Putamen (tissue), 1 donor: ENCODE data around the gene PFN4.
"Not testable (repeated sequence)": the region's sequence is repeated elsewhere in the genome, so short reads cannot be mapped to it uniquely, and the experiment has no call there.

Experiments used
- DNase-seq: peaks from one replicate; pipeline ENCODE4 v3.0.0-alpha.2; 2016; ENCODE audit warnings: low spot score

Gene PFN4, protein sequence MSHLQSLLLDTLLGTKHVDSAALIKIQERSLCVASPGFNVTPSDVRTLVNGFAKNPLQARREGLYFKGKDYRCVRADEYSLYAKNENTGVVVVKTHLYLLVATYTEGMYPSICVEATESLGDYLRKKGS

DNA sequence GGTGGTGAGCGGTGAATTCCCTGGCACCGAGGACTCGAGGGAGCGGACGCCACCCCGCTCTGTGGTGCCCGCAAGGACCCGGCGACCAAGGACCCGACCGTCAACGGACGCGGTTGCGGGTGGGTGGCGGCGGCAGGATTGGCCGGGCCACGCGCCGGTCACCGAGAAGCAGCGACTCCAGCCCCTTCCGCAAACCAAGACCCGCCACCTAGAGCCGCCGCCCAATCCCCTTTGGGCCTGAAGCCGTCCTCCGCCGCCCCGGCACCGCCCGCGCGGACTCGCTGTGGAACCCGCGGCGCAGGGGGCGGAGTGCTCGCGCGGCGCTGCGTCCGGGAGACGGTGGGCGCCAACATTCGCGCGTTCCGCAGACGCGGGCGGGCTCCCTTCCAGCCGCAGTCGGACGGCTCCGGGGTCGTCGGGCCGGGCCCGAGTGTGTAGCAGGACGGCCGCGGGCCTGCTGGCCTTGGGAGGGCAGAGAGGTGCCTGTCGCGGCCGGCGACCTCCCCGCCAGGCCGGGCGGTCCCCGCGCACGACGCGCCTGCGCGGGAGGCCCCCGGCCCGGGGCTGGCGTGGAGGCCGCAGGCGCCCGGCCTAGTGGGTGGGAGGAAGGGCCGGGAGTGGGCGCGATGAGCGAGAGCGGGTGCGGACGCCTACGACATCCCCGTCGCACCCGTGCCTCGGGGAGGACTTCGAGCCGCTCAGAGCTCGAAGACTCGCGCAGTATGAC is at the start of gene PFN4, which contains the start of gene FAM228B:
PFN4 (minus strand) TSS at position 140 of the 727 bp plus-strand sequence. CDS start 799 bp downstream, outside the sequence.
FAM228B (plus strand) TSS at position 275 of the 727 bp plus-strand sequence. CDS start 893 bp downstream, outside the sequence.
- peak; percentile 84 for DNase-seq

DNA sequence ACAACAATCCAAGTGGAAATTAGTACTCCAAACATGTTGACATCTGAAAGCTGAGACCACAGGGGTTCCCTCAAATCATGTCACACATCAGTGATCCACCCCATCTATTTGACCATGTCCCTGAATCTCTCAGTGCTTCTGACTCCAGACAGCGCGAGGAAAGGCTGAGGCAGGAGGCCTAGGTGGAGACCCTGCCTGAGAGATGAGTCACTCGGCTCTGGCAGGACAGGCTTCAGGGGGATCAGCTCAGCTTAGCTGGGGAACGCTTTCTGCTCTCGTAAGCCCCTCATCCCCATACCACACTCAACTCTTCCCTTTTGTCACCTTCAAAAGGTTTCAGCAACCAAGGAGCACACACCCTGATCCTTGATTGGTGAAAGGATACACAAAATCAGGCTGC is 45.9 kb upstream of the PFN4 start:
- no peak for DNase-seq

DNA sequence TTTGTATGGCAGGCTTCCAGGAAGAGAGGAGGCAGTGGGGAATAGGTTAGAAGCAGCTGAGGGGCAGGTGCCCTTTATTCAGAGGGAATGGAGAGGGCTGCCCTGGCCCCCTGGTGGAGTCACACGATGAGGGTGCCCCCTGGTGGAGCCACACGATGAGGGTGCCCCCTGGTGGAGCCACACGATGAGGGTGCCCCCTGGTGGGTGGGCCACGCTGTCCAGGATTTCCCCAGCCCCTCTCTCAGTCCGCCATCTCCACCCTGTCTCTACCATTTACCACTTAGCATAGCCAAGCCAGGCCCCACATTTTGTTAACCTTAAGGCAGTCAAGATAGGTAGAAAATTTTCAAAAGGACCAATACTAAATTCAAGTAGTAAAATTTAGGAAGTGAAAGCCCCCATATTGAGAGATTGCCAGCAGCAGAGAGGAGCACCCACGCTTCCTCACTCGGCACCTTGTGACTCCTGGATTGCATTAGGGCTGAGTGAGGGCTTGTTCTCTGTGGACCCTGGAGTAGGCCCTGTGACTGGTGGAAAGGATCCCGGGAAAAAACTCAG is 41.4 kb upstream of the PFN4 start:
- no peak for DNase-seq

DNA sequence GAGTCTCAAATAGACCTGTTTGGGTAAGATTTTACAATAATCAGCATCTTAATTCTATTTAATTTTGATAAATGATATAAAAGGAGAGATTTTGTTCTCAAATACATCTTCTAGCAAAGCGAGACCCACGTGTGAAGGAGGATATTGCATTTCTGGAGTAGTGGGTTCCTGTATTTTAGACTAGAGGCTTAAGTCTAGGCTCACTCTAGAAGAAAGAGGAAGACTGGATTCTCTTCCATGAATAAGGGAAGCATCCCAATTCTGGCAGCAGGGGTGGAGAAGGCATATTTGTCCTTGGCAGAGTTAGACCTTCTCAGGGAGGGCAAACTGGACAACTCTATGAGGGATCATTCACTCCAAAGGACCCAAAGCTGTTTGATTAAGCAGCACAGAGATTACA is 40.5 kb upstream of the PFN4 start:
- DNase-seq, result no peak

DNA sequence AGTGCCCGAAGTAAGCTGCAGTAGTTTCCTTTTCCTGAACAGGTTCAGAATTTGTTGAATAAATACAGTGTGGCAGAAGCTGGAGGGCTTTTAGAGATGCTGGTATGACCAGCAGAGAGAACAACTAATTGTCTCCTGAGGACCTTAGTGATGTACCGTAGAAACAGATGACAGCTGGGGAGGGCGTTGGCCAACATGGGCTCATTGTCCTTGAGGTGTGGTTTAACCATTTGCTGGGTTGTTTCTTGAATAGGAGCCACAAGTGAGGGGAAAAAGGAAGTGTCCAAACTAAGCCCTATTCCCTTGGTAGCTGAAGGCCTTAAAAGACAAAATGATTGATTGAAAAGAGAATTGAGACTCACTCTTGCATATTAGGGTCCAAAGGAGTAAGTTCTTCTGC is 40.1 kb upstream of the PFN4 start:
- no peak for DNase-seq

DNA sequence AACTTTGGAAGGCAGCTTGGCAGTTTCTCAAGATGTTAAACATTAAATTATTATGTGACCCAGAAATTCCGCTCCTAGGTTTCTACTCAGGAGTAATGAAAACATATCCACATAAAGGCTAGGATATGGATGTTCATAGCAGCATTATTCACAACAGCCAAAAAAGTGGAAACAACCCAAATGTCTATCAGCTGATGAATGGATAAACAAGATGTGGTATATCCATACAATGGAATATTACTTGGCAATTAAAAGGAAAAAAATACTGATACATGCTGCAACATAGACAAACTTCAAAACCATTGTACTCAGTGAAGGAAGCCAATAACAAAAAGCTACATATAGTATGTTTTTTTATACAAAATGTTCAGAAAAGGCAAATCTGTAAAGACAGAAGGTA is 39.4 kb upstream of the PFN4 start:
- DNase-seq, result no peak

DNA sequence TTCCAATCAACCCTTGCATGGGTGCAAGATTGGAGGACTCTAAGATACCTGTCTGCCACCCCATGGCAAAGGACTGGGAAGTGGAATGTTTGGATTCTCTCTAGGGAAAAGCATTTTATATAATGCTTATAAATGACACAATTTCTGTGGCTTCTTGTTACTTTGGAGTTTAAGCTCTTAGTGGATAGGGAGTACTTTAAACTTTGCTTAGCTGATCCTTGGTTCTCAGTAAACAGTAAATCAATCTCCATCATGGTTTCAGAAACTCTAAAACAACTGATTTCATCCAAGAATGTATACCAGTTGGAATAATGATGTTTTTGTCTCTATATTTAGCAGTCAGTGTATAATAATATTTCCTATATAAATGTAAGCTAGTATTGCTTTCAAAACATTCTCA is 37.6 kb upstream of the PFN4 start:
- DNase-seq, result no peak

DNA sequence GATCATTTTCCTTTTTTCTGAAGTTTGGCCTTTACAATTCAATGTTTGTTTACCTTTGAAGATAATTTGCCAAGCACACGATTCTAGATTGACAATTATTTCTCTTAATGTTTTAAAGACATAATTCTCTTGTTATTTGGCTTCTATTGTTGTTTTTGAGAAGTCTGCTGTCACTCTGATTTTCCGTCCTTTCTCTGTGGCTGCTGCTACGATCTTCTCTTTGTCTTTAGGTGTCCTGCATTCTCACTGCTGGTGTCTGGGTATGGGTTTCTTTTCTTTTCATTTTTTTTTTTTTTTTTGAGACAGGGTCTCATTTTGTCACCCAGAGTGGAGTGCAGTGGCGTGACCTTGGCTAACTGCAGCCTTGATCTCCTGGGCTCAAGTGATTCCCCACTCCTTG is 36.6 kb upstream of the PFN4 start:
- no peak for DNase-seq

DNA sequence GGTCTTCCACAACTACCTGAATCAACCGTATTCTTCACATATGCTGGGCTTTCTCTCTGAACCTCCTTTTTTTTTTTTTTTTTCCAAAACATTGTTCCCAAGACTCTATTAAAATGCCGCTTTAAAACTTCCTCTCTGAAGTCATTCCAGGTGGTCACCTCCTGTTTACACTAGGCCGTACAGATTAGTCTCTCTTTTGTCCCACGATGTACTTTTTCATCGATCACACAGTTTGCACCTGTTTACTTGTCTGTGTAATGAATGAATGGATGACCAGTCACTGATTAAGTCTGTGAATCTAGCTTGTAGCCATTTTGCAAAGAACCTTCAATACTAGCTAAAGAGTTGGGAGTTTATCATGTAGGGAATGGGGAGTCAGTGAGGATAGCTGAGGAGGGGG is 35.0 kb upstream of the PFN4 start:
- DNase-seq, result no peak

DNA sequence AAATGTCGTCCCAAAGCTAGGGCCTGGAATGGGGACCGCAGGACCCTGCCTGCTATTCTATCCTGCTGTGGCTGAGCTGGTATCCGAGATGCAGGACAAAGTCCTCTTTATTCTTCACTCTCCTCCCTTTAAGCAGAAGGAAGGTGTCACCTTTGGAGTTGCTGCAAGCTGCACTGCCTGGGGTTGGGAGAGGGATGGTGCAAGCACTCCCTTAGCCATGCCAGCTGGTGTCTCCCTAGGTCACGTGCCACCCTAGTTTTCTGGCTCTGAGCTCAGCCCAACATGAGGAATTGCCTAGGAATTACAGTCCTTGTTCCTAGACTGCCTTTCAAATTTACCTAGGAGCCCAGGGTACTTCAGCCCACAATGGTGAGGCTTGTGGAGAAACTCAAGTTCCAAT is 30.3 kb upstream of the PFN4 start:
- DNase-seq, result no peak

DNA sequence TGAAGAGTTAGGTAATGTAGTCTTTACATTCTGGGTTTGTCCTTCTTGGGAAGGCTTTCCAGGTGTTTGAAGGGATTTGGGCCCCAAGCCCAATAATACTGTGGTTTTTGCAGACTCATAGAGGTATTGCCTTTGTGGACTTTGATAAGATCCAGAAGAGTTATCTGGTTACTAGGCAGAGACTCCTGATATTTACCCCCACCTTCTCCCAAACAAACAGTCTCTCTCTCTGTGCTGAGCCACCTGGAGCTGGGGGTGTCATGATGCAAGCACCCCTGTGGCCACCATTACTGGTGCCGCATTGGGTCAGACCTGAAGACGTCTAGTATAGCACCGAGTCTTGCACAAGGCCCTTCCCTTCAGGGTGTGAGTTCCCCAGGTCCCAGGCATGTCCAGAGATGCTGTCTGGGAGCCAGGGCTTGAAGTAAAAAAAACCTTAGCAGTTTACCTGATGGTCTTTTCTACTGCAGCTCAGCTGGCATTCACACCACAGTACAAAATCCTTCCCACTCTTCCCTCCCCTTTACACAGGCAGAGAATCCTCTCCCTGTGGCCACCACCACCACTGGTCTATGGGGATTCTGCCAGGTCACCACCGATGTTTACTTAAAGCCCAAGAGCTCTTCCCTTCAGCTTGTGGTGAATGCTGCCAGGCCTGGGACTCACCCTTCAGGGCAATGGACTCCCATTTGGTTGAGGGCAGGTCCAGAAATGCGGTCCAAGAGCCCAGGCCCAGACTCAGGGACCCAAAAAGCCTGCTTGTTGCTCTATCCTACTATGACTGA is 29.5 kb upstream of the PFN4 start:
- no peak for DNase-seq

DNA sequence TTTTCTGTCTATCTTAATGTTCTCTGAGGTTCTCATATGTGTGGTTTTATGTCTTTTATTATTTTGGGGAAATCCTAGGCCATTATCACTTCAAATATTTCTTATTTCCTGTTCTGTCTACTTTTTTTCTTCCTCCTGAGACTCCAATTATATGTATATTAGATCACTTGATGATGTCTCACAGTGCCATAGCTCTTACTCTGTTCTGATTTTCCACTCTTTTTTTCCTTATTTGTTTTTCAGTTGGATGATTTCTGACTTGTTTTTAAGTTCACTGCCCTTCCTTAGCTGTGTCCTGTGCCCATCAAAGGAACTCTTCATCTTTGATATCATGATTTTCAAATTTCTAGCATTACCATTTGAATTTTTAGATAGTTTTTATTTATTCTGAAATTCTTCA is 24.2 kb upstream of the PFN4 start:
- no peak for DNase-seq

DNA sequence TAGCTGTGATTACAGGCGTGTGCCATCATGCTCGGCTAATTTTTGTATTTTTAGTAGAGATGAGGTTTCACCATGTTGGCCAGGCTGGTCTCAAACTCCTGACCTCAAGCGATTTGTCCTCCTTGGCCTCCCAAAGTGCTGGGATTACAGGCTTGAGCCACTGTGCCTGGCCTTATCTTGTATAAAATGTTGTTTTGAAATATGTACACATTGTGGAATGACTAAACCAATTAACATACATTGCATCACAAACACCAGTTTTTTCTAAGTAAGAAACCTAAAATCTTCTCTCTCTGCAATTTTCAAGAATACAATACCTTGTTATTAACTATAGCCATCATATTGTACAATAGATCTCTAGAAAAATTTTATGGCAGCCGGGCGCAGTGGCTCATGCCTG is 17.2 kb upstream of the PFN4 start:
- not testable (repeated sequence) for DNase-seq

DNA sequence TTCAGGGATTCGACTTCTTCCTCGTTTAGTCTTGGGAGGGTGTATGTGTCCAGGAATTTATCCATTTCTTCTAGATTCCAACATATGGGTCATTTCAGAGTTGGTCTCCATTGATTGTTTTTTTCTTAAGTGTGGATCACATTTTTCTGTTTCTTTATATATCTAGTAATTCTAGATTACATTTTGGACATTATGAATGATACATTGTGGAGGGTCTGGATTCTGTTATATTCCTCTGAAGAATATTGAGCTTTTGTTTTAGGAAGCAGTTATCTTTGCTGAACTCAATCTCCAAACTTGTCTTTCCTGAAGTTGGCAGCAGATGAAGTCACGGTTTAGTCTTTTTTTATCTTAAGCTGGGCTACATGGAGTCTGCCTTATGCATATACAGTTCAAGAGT is 9.4 kb upstream of the PFN4 start:
- DNase-seq, result no peak

DNA sequence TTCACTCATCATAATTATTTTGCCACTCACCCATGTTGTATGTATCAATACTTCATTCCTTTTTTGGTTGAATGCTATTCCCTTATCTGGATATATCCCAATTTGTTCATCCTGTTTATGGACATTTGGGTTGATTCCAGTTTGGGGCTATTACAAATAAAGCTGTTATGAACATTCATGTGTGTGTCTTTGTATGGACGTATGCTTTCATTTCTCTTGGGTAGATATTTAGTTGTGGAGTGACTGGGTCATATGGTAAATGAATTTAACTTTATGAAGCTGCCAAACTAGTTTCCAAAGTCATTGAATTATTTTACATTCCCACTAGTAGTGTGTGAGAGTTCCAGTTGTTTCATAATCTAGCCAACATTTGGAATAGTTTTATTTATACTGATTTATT is 2.8 kb upstream of the PFN4 start:
- no peak for DNase-seq

DNA sequence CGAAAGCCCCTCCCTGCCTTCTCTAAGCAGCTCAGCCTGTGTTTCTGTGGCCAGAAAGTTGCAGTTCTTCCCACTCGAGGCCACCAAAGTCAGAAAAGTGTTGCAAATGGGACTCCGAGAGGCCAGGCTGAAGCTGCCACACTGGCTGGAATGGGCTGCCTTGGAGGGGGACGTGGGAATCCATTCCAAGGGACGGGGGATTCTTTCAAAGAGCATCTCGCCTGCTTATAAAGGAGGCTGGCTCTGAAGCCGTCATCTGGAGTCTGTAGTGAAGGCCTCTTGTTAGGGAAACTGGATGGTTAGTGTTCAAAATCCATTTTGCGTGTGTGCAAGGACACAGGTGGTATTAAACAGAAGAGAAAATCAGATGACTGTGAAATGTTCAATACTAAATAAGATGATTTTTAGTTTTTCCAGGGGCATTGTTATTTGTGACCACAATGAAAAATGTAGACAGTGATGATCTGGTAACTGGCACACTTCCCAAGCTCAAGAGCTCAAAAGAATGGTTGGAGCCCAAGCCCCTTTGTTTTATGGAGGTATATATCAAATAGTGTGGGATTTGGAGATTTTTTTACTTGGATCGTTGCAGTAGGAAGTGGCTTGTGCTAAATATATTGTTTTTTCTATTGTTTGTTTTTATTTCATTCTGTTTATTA is 917 bp upstream of the PFN4 start:
- no peak for DNase-seq

DNA sequence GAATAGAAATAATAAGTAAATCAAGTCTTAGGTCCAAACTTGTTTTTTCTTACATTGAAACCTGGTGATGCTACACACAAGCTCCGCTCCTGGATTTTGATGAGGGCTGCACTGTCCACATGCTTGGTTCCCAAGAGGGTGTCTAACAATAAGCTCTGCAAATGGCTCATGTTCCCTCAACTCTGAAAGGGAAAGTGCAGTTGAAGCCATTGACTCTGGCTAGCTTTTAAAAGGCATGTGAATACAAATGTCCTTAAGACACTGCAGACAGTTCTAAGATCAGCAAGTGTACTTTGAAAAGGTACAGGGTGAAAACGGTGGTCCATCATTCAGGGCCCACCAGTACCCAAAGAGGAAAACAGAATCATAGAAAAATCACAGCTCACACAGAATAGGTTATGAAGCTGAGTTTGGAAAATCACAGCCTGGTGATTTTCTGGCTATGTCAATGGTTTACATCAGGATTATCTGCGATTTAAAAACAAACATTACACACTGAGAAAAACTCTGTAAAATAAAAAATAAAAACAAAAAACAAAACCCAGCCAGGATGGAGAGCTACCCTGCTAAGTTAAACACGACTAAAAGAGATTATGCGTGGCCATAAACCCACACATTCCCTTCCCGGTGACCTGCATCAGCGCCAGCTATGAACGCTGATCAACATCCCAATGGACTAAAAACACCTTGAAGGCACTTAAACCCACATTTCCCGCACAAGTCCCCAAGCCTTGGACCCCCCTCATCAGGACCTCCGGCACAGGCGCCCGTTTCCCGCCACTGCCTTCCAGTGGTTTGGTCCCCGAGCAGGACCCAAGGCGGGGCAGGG is 554 bp downstream of the PFN4 start:
- no peak for DNase-seq

DNA sequence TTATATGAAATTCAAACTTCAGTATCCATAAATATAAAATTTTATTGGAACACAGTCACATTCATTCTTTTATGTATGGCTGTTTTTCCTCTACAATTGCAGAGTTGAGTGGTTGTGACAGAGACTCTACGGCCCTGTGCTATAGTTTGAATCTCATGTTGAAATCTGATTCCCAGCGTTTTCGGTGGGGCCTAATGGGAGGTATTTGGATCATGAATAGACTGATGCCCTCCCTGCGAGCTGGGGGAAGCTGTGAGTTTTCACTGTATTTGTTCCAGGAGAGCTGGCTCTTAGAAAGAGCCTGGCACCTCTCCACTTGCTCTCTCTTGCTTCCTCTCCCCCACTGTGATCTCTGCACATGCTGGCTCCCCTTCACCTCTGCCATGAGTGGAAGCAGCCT is 1.7 kb downstream of the PFN4 start:
- DNase-seq, result no peak

DNA sequence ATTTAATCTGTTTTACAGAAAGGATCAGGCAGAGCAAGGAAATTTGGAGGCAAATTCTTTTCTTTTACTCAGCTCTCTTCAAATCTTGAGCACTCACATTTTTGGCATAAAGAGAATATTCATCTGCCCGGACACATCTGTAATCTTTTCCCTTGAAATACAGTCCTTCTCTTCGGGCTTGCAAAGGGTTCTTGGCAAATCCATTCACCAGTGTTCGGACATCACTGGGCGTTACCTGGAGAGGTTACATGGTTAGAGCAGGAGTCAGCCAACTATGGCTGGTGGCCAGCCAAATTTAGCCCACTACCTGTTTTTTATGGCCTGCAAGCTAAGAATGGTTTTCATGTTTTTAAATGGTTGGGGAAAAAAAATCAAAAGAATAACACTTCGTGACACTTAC is 2.1 kb downstream of the PFN4 start:
- no peak for DNase-seq

DNA sequence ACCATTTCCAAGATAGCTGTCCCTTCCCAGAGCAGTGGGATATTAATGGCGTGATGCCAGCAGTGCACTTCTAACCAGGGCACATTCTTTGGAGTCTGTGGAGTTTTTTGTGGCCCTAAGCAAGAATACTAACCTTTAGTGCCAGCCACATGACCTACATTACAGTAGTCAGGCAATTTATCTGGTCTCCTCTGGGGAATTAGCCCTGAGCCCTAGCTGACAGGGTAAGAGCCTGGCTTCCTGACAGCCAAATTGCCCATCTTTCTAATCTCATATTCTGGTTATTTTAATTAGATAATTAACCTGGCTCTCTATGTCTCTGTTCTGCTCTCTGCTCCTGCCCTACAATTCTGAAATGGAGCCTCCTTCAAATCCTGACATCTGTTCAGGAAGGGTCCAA is 5.2 kb downstream of the PFN4 start:
- DNase-seq, result no peak

DNA sequence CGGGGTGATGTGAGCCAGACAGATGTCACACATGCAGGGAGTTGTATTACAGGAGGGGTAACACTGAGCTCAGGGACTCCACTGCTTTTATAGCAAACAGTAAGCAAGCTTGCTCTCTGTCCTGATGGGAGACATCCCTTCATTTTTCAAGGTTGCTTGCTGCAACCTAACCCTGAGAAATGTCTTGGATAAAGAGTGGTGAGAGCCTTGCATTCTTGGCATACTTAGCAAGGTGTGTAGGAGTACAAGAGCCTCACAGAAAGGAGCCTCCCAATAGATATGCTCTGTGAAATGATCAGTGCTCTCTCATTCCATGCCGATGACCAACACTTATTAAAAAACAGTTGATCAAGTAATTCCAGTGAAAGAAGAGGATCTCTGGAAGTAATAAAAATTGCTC is 8.1 kb downstream of the PFN4 start:
- no peak for DNase-seq
